DLD1 (cell line): ENCODE measurements around the gene DYRK1A.
"Not testable (repeated sequence)": the region's sequence is repeated elsewhere in the genome, so short reads cannot be mapped to it uniquely, and the experiment has no call there.

Source experiments
- in situ Hi-C: cut with HindIII; loops from 2 replicates; pipeline ENCODE4 v1.10.0; 2017; ENCODE audit warnings: low sequenced_read_pairs

Gene DYRK1A

GRCh38 chr21:37520801-37521200, 154.2 kb downstream of the DYRK1A start:
- in situ Hi-C loops, result loop anchor here (5.0 kb wide), 1 partner anchor 54 kb away; no protein-coding TSS in a partner anchor

- in situ Hi-C loops, result loop anchor here (5.0 kb wide), 1 partner anchor 54 kb away; no protein-coding TSS in a partner anchor
Measured at GRCh38 chr21:37521658-37522057, 155.1 kb downstream of the DYRK1A start.

- in situ Hi-C loops, result loop anchor here (5.0 kb wide), 1 partner anchor 55 kb away; no protein-coding TSS in a partner anchor
Measured at GRCh38 chr21:37522641-37523295, 156.2 kb downstream of the DYRK1A start.

- in situ Hi-C loops, result loop anchor here (5.0 kb wide), 1 partner anchor 58 kb away; no protein-coding TSS in a partner anchor
Measured at GRCh38 chr21:37524944-37525343, 158.4 kb downstream of the DYRK1A start.

- in situ Hi-C loops, result no loop called here
Measured at GRCh38 chr21:37525810-37526209, 159.2 kb downstream of the DYRK1A start.

DNA sequence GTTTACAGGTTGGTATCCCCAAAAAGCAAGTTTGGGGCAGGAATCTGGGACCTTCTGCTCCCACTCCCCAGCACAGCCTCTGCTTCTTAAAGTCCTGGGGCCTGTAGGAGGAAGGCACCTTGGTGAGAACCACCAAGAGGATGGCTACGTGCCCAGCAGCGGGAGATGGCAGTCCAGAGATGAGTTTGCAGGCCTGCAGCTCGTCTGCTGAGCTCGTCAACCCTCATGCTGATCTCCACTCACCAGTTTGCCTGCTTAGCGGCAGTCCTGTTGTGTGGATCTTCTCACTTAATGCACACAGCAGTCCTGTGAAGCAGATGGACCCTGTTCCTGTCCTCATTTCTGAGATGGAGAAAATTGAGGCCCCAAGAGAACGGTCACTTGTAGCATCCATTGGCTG, 160.5 kb downstream of the DYRK1A start:
- in situ Hi-C loops, result no loop called here

DNA sequence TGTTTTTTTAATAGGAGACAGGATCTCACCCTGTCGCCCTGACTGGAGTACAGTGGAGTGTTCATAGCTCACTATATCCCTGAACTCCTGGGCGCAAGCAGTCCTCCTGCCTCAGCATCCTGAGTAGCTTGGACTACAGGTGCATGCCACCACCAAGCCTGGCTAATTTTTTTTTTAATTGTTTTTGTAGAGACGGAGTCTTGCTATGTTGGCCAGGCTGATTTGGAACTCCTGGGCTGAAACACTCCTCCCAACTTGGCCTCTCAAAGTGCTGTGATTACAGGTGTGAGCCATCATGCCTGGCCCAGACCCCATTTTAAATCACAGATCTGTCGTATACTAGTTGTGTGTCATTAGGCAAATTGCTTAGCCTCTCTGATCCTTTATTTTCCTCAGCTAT, 161.1 kb downstream of the DYRK1A start:
- in situ Hi-C loops, result no loop called here

DNA sequence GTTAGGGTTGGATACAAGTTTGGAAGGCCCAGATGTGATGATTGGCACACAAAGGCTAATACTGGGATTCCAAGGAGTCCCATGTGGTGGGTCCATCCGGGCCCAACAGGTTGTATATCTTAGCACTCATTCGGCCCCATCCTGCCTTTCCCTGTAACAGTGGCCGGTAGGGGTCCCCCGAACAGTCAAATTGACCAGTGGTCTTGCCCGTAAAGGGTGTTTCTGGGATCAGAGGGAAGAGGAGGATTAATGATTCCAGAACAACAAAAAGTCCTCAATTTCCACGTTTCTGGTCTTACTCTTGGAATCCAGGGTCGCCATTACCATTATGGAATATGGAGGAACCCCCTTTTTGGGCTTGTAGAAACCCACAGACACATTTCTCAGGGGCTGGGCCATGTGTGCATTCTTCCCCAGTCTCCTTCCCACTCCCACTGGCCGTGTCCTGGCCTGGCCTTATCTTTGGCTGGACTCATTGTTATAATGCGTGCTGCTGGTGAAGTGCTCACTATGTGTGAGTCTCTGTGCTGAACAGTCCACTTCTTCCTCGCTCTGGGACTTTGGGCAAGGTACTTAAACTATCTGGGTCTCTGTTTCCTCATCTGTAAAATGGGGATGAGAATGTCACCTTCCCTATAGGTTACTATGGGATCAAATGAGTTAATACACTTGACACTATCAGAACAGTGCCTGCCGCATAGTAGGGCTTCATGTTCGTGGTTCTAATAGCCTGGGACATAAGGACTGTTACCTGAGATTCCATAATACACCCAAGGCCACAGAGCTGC, 161.8 kb downstream of the DYRK1A start:
- in situ Hi-C loops, result no loop called here

- in situ Hi-C loops, result no loop called here
Measured at GRCh38 chr21:37529649-37530048, 163.1 kb downstream of the DYRK1A start.

DNA sequence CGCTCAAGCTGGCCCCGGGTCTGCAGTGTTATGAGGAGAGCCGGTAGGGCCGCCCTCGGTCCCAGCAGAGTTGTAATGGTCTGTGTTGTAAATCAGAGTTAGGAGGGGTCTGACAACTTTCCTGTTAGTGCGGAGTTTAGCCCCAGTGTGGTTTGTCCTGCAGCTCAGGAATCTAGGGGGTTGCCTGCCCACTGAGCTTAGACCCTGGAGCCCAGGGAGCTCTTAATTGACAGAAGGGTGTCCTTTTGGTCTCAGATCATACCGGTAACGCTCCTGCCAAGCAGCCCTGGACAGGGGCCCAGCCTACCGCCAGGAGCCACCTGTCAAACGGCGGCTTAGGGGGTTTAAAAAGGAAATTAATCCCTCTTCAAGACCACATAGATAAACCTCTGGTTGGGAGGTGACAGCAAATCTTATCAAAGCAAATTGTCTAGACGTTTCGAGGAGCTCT, 164.4 kb downstream of the DYRK1A start:
- in situ Hi-C loops, result no loop called here

- in situ Hi-C loops, result no loop called here
Measured at GRCh38 chr21:37531431-37531932, 164.9 kb downstream of the DYRK1A start.

GRCh38 chr21:37532868-37533780, 166.6 kb downstream of the DYRK1A start:
- in situ Hi-C loops, result no loop called here

GRCh38 chr21:37534431-37534830, 167.9 kb downstream of the DYRK1A start:
- in situ Hi-C loops, result no loop called here

DNA sequence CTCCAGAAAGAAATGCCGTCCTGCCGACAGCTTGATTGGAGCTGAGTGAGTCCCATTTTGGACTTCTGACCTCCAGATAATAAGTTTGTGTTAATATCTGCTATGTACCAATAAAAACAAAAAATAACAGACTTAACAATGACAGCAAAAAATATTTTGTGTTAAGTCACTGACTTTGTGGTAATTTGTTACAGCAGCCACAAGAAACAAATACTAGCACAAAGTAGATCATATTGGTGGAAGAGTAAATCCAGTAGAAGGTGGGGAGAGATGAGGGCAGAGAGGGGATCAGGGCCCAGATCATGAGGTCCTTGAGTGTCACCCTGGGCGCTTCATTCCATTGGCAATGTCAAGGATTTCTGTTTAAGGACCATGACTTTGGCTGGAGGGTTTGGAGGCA, 168.6 kb downstream of the DYRK1A start:
- in situ Hi-C loops, result no loop called here

DNA sequence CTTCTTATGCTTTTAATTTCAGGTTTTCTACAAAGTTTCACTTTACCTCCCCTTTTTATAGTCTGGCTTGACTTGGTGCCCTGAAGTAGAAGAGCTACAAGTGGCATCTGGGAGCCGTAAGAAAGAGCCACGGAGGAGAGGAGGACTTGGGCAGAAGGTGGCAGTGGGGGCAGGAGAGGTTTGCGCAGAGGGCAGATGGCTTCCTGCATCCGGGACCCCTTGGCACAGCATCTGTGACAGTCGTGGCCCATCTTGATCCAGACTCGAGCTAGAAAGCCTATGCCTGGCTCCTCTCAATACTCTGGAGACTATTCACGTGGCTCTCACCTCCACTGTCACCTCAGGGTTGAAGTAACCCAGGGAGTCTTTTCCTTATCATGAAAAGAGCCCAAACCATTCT, 169.1 kb downstream of the DYRK1A start:
- in situ Hi-C loops, result no loop called here

- in situ Hi-C loops, result no loop called here
Measured at GRCh38 chr21:37536616-37537278, 170.2 kb downstream of the DYRK1A start.

- in situ Hi-C loops, result no loop called here
Measured at GRCh38 chr21:37537391-37537996, 170.9 kb downstream of the DYRK1A start.

GRCh38 chr21:37538971-37539590, 172.5 kb downstream of the DYRK1A start:
- in situ Hi-C loops, result no loop called here

DNA sequence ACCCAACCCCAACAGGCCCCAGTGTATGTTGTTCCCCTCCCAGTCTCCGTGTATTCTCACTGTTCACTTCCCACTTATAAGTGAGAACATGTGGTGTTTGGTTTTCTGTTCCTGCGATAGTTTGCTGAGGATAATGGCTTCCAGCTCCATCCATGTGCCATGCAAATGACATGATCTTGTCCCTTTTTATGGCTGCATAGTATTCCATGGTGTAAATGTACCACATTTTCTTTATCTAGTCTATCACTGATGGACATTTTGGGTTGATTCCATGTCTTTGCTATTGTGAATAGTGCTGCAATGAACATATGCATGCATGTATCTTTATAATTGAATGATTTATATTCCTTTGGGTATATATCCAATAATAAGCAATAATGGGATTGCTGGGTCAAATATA, 174.6 kb downstream of the DYRK1A start:
- in situ Hi-C loops, result not testable (repeated sequence)
